OCI-LY1 (cell line): ENCODE results near the gene ZCCHC7.

Experiments used
- H2AFZ ChIP-seq: fragments of 200-600 bp; sonication (generic), shearing (Covaris generic); 2 replicates; pipeline ENCODE4 v1.6.0; 2014; ENCODE audit warnings: antibody characterized with exemption, mild to moderate bottlenecking, low read length
- H3F3A ChIP-seq: fragments of 200-600 bp; sonication (generic), shearing (Covaris generic); 2 replicates; pipeline ENCODE4 v1.6.0; 2014; ENCODE audit warnings: mild to moderate bottlenecking, antibody characterized with exemption, low read length, moderate library complexity; ENCODE audit not compliant: insufficient read depth
- H3K27ac ChIP-seq: fragments of 200-600 bp; sonication (generic); 2 replicates; pipeline ENCODE4 v1.5.1; 2014; ENCODE audit warnings: low read length, mixed run types, mild to moderate bottlenecking, low read depth; ENCODE audit not compliant: poor library complexity, severe bottlenecking
- H3K27me3 ChIP-seq: fragments of 200-600 bp; sonication (generic); 2 replicates; pipeline ENCODE4 v1.6.0; 2014; ENCODE audit warnings: antibody characterized with exemption, mild to moderate bottlenecking, low read length, moderate library complexity; ENCODE audit not compliant: insufficient read depth
- H3K36me3 ChIP-seq: fragments of 200-600 bp; sonication (generic); 2 replicates; pipeline ENCODE4 v1.6.1; 2014; ENCODE audit warnings: mild to moderate bottlenecking, antibody characterized with exemption, low read length, moderate library complexity, mixed read lengths; ENCODE audit not compliant: insufficient read depth
- H3K4me1 ChIP-seq: fragments of 200-600 bp; sonication (generic); 2 replicates; pipeline ENCODE4 v1.5.1; 2014; ENCODE audit warnings: mild to moderate bottlenecking, low read length, moderate library complexity; ENCODE audit not compliant: insufficient read depth, severe bottlenecking
- H3K4me2 ChIP-seq: fragments of 200-600 bp; sonication (generic), shearing (Covaris generic); 2 replicates; pipeline ENCODE4 v1.6.1; 2014; ENCODE audit warnings: low read length
- H3K4me3 ChIP-seq: fragments of 200-600 bp; sonication (generic); 2 replicates; pipeline ENCODE4 v1.5.1; 2014; ENCODE audit warnings: low read length, low read depth, mild to moderate bottlenecking, mixed read lengths; ENCODE audit not compliant: poor library complexity, severe bottlenecking
- H3K79me2 ChIP-seq: fragments of 200-600 bp; shearing (Covaris generic); 2 replicates; pipeline ENCODE4 v1.6.1; 2016; ENCODE audit warnings: mixed run types, low read length, mixed read lengths; ENCODE audit not compliant: insufficient read depth
- H3K9ac ChIP-seq: fragments of 200-600 bp; sonication (generic), shearing (Covaris generic); 2 replicates; pipeline ENCODE4 v1.6.1; 2014; ENCODE audit warnings: mild to moderate bottlenecking, low read length, mixed read lengths
- H3K9me2 ChIP-seq: fragments of 200-600 bp; sonication (generic), shearing (Covaris generic); 2 replicates; pipeline ENCODE4 v1.6.1; 2014; ENCODE audit warnings: low read depth, mild to moderate bottlenecking, low read length, mixed read lengths
- H3K9me3 ChIP-seq: fragments of 200-600 bp; shearing (Covaris generic); 2 replicates; pipeline ENCODE4 v1.6.1; 2014; ENCODE audit warnings: low read length, mixed read lengths
- H4K20me1 ChIP-seq: fragments of 200-600 bp; sonication (generic), shearing (Covaris generic); 2 replicates; pipeline ENCODE4 v1.6.0; 2016; ENCODE audit warnings: mild to moderate bottlenecking, low read length; ENCODE audit not compliant: insufficient read depth
- CTCF ChIP-seq: fragments of 200-600 bp; sonication (generic), shearing (Covaris generic); IDR thresholded peaks from 2 replicates; pipeline ENCODE4 v1.5.1; 2017; ENCODE audit warnings: mild to moderate bottlenecking, antibody characterized with exemption, low read length, moderate library complexity, mixed read lengths
- EZH2 ChIP-seq: fragments of 200-600 bp; sonication (generic), shearing (Covaris generic); IDR thresholded peaks from 2 replicates; pipeline ENCODE4 v1.8.0; 2017; ENCODE audit warnings: borderline replicate concordance, mixed run types, mild to moderate bottlenecking, antibody characterized with exemption, low read length, moderate library complexity, mixed read lengths

The ZCCHC7 gene

GRCh38 chr9:37179576-37179975 is 59.2 kb downstream of the ZCCHC7 start:
- H3K4me1 ChIP-seq: no peaks in the 10 kb centered on the region
- no peaks in the 10 kb centered on the region for H3K27me3 ChIP-seq
- H3K79me2 ChIP-seq: peaks cover 82% of the 10 kb centered on the region
- H2AFZ ChIP-seq: no peak overlapping the region
- H3K9me2 ChIP-seq: no peaks in the 10 kb centered on the region
- no peak overlapping the region for H3K4me3 ChIP-seq
- TF ChIP-seq EZH2 (no peak), CTCF (no peak)
- no peaks in the 10 kb centered on the region for H4K20me1 ChIP-seq
- H3K9me3 ChIP-seq: no peaks in the 10 kb centered on the region
- H3F3A ChIP-seq: peaks cover 4% of the 10 kb centered on the region; the same call in 1 of the 2 replicates
- no peak overlapping the region for H3K4me2 ChIP-seq
- no peak overlapping the region for H3K27ac ChIP-seq
- H3K36me3 ChIP-seq: peaks cover 79% of the 10 kb centered on the region
- no peak overlapping the region for H3K9ac ChIP-seq

- peaks cover 79% of the 10 kb centered on the region for H3K36me3 ChIP-seq
- H3F3A ChIP-seq: peaks cover 4% of the 10 kb centered on the region; the same call in 1 of the 2 replicates
- H3K9ac ChIP-seq: no peak overlapping the region
- H3K27ac ChIP-seq: no peak overlapping the region
- H3K79me2 ChIP-seq: peaks cover 88% of the 10 kb centered on the region
- no peak overlapping the region for H3K4me3 ChIP-seq
- no peaks in the 10 kb centered on the region for H3K4me1 ChIP-seq
- H3K4me2 ChIP-seq: no peak overlapping the region
- no peaks in the 10 kb centered on the region for H3K9me3 ChIP-seq
- H3K9me2 ChIP-seq: no peaks in the 10 kb centered on the region
- no peak overlapping the region for H2AFZ ChIP-seq
- TF ChIP-seq CTCF: no peak
- TF ChIP-seq EZH2: no peak
- H3K27me3 ChIP-seq: no peaks in the 10 kb centered on the region
- H4K20me1 ChIP-seq: no peaks in the 10 kb centered on the region
These were observed 59.8 kb downstream of the ZCCHC7 start for GRCh38 chr9:37180138-37180537.

- H3F3A ChIP-seq: peaks cover 4% of the 10 kb centered on the region; the same call in 1 of the 2 replicates
These were observed 62.3 kb downstream of the ZCCHC7 start for GRCh38 chr9:37182718-37183117.

More at GRCh38 chr9:37182718-37183117, 62.3 kb downstream of the ZCCHC7 start:
- peaks cover 19% of the 10 kb centered on the region for H3K4me1 ChIP-seq
- H3K27me3 ChIP-seq: no peaks in the 10 kb centered on the region
- TF ChIP-seq CTCF: no peak
- no peak for TF ChIP-seq EZH2
- H3K9ac ChIP-seq: no peak overlapping the region
- no peak overlapping the region for H2AFZ ChIP-seq
- peaks cover 96% of the 10 kb centered on the region for H3K79me2 ChIP-seq
- no peak overlapping the region for H3K27ac ChIP-seq
- no peak overlapping the region for H3K4me3 ChIP-seq
- H3K4me2 ChIP-seq: no peak overlapping the region
- H3K9me3 ChIP-seq: no peaks in the 10 kb centered on the region
- no peaks in the 10 kb centered on the region for H4K20me1 ChIP-seq
- H3K9me2 ChIP-seq: no peaks in the 10 kb centered on the region
- H3K36me3 ChIP-seq: peaks cover 84% of the 10 kb centered on the region
